ENCODE measurements around the gene C1orf116. TPM values are rescaled to one million over a fixed set of nuclear protein-coding genes. Genes with fewer than 3 reads are reported as not detected.

The C1orf116 gene
- total RNA-seq, 2 donors from 2014 or later, result 0.14 to 1.3 TPM

- H3K27me3 ChIP-seq (replicated peaks; ENCODE audit: insufficient read depth), result no peaks in the 10 kb centered on the region
- H3K4me1 ChIP-seq (ENCODE audit: control insufficient read depth in 1 of 2, low read depth in 2 of 2), result no peaks in the 10 kb centered on the region
- no peak overlapping the region for H3K27ac ChIP-seq
- H3K36me3 ChIP-seq, result no peaks in the 10 kb centered on the region
- ATAC-seq (ENCODE audit: insufficient number of reproducible peaks, low FRiP score, low read depth) (no peak), DNase-seq (ENCODE audit: low spot score) (no peak)
- no peak for TF ChIP-seq CTCF (IDR thresholded peaks at IDR 0.05)
- no peak overlapping the region for H3K4me3 ChIP-seq
- no peaks in the 10 kb centered on the region for H3K9me3 ChIP-seq
Measured at GRCh38 chr1:206992790-206993189, 39.8 kb downstream of the C1orf116 start.

GRCh38 chr1:206987873-206988272, 44.7 kb downstream of the C1orf116 start:
- H3K4me3 ChIP-seq, result no peak overlapping the region
- no peak overlapping the region for H3K27ac ChIP-seq
- H3K4me1 ChIP-seq (ENCODE audit: control insufficient read depth in 1 of 2, low read depth in 2 of 2), result no peaks in the 10 kb centered on the region
- no peak for DNase-seq (ENCODE audit: low spot score)
- H3K36me3 ChIP-seq, result no peaks in the 10 kb centered on the region
- no peaks in the 10 kb centered on the region for H3K9me3 ChIP-seq
- H3K27me3 ChIP-seq (replicated peaks; ENCODE audit: insufficient read depth), result no peaks in the 10 kb centered on the region
- TF ChIP-seq CTCF (IDR thresholded peaks at IDR 0.05), result no peak
- no peak for ATAC-seq (ENCODE audit: insufficient number of reproducible peaks, low FRiP score, low read depth)

GRCh38 chr1:206986885-206987284, 45.7 kb downstream of the C1orf116 start:
- no peak for DNase-seq (ENCODE audit: low spot score)
- TF ChIP-seq CTCF (IDR thresholded peaks at IDR 0.05), result no peak
- Histone ChIP-seq H3K27ac (no peak overlapping the region), H3K36me3 (no peaks in the 10 kb centered on the region), H3K4me3 (no peak overlapping the region), H3K4me1 (ENCODE audit: control insufficient read depth in 1 of 2, low read depth in 2 of 2) (no peaks in the 10 kb centered on the region), H3K9me3 (no peaks in the 10 kb centered on the region), H3K27me3 (replicated peaks; ENCODE audit: insufficient read depth) (no peaks in the 10 kb centered on the region)
- ATAC-seq (ENCODE audit: insufficient number of reproducible peaks, low FRiP score, low read depth), result no peak

GRCh38 chr1:206986402-206986801, 46.2 kb downstream of the C1orf116 start:
- ATAC-seq (ENCODE audit: insufficient number of reproducible peaks, low FRiP score, low read depth), result no peak
- no peaks in the 10 kb centered on the region for H3K4me1 ChIP-seq (ENCODE audit: control insufficient read depth in 1 of 2, low read depth in 2 of 2)
- H3K27me3 ChIP-seq (replicated peaks; ENCODE audit: insufficient read depth), result no peaks in the 10 kb centered on the region
- no peaks in the 10 kb centered on the region for H3K9me3 ChIP-seq
- H3K4me3 ChIP-seq, result no peak overlapping the region
- no peak for TF ChIP-seq CTCF (IDR thresholded peaks at IDR 0.05)
- no peaks in the 10 kb centered on the region for H3K36me3 ChIP-seq
- DNase-seq (ENCODE audit: low spot score), result no peak
- H3K27ac ChIP-seq, result no peak overlapping the region

- Histone ChIP-seq H3K27me3 (replicated peaks; ENCODE audit: insufficient read depth) (no peaks in the 10 kb centered on the region), H3K4me3 (no peak overlapping the region), H3K27ac (no peak overlapping the region), H3K4me1 (ENCODE audit: control insufficient read depth in 1 of 2, low read depth in 2 of 2) (no peaks in the 10 kb centered on the region), H3K36me3 (no peaks in the 10 kb centered on the region), H3K9me3 (no peaks in the 10 kb centered on the region)
- no peak for TF ChIP-seq CTCF (IDR thresholded peaks at IDR 0.05)
- ATAC-seq (ENCODE audit: insufficient number of reproducible peaks, low FRiP score, low read depth) (no peak), DNase-seq (ENCODE audit: low spot score) (no peak)
Measured at GRCh38 chr1:206985162-206985749, 47.3 kb downstream of the C1orf116 start.
